ENCODE data around the gene TBC1D9B.

Gene TBC1D9B

DNA sequence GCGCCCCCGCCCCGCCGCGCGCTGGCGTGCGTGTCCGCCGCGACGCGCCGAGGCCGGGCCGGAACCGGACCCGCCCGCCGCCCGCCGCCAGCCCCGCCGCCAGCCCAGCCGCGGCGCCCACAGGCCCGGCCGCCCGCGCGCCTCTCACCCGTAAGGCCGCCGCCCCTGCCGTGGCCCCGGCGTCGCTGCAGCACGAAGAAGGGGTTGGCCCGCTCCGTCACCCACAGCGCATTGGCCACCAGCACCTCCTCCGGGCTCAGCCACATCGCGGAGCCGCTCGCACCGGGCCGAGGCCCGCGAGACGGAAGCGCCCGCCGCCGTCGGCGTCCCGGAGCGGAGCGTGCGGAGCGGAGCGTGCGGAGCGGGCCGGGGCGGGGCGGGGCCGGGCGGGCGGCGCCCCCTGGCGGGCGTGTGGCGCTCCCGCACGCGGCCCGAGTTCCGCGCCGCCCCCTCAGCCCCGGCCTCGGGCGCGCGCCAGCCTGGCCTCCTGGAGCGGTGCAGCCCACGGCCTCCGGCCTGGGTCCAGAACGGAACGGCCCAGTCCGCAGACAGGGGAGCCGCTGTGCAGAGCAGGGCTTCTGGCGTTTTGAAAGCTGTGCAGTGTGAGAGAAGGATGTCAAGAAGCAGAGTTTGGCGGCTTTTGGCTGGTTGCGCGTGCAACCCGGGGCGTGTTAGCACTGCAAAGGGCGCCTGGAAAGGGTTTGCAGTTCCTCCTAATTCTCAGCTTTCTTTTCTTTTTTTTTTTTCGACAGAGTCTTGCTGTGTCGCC is at the start of gene TBC1D9B:
Gene TBC1D9B, minus strand, starts transcription at position 342 of the 769 bp plus-strand sequence. Its CDS starts 76 bp downstream, at position 266.
- DNase-seq, result peak; percentile 57

GRCh38 chr5:179955630-179956029 is 47.9 kb upstream of the TBC1D9B start:
- no peak for DNase-seq

- DNase-seq, result no peak
These were observed 47.4 kb upstream of the TBC1D9B start for GRCh38 chr5:179955062-179955461.

DNA sequence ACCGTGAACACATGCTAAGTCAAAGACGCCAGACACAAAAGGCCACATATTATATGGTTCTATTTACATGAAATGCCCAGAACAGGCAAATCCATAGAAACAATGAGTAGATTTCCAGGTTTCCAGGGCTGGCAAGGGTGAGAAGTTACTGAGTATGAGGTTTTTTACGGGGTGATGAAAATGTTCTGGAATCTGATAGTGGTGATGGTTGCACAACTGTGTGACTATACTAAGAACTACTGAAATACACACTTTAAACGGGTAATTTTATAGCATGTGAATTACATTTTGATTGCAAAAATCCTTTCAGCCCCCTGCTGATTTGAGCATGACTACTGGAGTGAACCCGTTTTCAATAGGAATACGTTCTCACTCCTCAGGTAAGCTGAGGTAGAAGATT is 46.7 kb upstream of the TBC1D9B start:
- DNase-seq, result no peak

DNA sequence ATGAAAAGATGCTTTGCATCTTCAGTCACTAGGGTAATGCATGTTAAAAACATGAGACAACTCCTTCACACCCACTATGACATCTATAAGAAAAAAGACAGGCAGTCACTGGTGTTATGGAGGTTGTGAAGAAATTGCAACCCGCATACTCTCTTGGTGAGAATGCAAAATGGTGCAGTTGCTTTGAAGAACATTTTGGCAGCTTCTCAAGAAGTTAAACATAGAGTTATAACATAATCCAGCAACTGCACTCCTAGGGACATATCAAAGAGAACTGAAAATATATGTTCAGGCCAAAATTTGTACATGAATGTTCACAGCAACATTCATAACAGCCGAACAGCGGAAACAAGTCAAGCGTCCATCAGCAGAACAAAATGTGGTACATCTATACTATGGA is 46.3 kb upstream of the TBC1D9B start:
- no peak for DNase-seq

DNA sequence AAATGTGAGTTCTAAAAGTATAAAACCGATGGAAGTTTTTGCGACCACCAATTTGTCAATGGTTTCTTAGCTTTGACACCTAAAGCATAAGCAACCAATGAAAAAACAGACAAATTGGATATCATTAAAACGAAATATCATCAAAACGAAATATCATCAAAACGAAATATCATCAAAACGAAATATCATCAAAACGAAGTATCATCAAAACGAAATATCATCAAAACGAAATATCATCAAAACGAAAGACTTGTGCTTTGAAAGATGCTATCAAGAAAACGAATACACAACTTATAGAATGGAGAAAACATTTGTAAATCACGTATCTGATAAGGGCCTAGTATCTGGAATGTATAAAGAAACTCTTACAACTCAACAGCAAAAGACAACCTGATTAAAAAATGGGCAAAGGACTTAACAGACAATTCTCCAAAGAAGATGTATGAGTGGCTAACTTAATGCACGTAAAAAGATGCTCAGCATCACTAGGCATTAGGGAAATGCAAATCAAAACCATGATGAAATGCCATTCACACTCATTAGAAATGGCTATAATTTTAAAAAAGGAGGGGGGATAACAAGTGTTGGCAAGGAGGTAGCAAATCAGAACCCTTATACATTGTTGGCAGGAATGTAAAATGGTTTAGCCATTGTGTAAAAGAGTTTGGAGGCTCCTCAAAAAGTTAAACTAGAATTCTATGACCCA is 29.4 kb upstream of the TBC1D9B start:
- no peak for DNase-seq

- no peak for DNase-seq
These were observed 23.2 kb upstream of the TBC1D9B start for GRCh38 chr5:179930788-179931473.

DNA sequence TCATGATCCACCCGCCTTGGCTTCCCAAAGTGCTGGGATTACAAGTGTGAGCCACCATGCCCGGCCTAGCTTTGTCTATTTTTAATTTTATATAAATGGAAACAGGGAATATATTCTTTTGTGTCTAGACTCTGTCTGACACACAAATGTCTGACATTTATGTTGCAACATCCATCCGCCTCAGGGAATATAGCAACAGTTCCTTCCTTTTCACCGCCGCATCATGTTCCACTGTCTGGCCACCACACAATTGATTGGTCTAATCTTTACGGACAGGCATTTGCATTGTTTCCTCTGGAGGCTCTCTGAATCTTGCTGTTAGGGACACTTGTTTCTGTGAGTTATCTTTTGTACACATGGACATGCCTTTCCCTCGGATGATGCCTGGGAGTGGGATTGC is 20.1 kb upstream of the TBC1D9B start:
- no peak for DNase-seq

GRCh38 chr5:179926657-179927056 is 19.0 kb upstream of the TBC1D9B start:
- DNase-seq, result no peak

DNA sequence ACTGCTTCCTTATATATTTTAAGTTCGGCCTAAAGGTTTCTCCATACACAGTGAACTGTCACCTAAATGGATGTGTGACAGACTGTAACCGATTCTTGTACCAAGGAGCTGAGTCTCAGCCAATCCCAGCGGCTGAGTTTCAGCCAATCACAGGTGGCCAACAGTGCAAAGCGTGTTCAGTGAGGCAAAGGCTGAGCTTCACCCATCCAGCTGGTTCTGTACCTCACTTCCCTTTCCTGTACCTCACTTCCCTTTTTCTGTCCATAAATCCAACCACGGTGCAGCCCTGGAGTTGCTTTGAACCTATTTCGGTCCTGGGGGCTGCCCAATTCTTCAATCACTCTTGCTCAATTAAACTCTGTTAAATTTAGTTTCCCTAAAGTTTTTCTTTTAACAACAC is 15.7 kb upstream of the TBC1D9B start:
- DNase-seq, result no peak

- DNase-seq, result no peak
These were observed 12.5 kb upstream of the TBC1D9B start for GRCh38 chr5:179920175-179920574.

GRCh38 chr5:179919487-179920060 is 11.9 kb upstream of the TBC1D9B start:
- no peak for DNase-seq

- no peak for DNase-seq
These were observed 11.2 kb upstream of the TBC1D9B start for GRCh38 chr5:179918742-179919486.

- no peak for DNase-seq
These were observed 8.8 kb upstream of the TBC1D9B start for GRCh38 chr5:179916523-179916922.

GRCh38 chr5:179915406-179915935 is 7.8 kb upstream of the TBC1D9B start:
- DNase-seq, result no peak

- DNase-seq, result peak; percentile 38
These were observed 6.5 kb upstream of the TBC1D9B start for GRCh38 chr5:179914032-179914755.

- DNase-seq, result no peak
These were observed 5.8 kb upstream of the TBC1D9B start for GRCh38 chr5:179913461-179913860.

DNA sequence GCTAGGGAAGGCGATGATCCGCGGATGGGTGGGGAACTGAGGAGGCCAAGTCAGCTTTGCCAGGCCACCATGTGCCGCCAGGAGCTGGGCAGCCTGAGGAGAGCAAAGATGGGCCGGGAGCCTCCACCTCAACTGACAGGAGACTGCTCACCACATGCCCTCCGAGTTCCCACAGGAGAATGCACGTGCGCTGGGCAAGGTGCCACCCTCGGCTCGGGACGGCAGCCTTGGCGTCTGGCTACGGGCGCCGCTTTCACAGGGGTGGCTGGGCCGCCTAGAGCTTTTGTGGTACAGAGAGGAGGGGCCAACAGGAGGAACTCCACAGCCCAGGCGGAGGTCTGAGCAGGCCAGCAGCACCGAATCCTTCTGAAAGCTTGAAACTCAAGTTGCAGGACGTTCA is 5.3 kb upstream of the TBC1D9B start:
- DNase-seq, result no peak

DNA sequence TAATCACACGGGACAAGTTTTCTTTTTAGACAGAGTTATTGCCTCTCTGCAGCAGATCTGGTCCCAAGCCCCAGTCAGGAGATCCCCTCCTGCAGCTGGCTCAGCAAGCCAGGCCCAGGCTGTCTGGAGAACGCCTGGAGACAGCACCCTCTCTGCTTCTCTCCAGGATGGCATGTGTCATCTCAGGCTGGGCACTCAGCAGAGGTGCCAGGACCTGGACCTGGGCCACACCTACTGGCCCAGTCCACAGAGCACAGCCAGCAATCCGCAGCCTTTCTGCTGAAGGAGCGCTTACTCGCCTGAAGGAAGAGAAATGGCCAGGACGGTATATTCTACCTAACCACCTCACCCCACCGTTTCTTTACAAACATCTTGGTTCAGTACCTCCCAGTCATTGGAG is 4.7 kb upstream of the TBC1D9B start:
- DNase-seq, result no peak

DNA sequence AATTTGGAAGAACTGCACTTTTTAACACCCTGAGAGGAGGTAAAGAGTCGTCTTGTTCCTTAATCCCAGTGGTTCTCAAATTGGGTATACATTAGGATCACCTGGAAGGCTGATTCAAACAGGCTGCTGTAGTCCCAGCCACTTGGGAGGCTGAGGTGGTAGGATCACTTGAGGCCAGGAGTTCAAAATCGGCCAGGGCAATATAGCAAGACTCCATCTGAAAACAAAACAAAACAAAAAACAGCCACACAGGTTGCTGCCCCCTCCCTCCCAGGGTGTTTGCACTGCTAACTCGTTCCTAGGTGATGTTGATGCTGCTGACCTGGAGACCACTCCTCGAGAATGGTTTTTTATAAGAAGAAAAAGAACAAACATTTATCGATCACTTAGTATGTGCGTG is 1.5 kb upstream of the TBC1D9B start:
- DNase-seq, result no peak

GRCh38 chr5:179908528-179908927 is 831 bp upstream of the TBC1D9B start:
- no peak for DNase-seq

All from NCI-H226 (cell line).